Lower leg skin (tissue), 3 donors: Measurements from ENCODE around the gene CYRIA.

ENCODE experiments used
- POLR2A ChIP-seq, 2 donors: fragments of 450-650 bp; IDR thresholded peaks; one replicate each; pipeline ENCODE4 v1.6.1; 2016 to 2017; ENCODE audit warnings: antibody characterized with exemption in 2 of 2, mild to moderate bottlenecking in 1 of 2, moderate library complexity in 1 of 2
- TF ChIP-seq, protein P1 (sequence below), 3 donors: fragments of 450-650 bp; IDR thresholded peaks; one replicate each; pipeline ENCODE4 v1.5.1; 2016; ENCODE audit warnings: antibody characterized with exemption in 3 of 3, mild to moderate bottlenecking in 3 of 3, moderate library complexity in 2 of 3

DNA sequence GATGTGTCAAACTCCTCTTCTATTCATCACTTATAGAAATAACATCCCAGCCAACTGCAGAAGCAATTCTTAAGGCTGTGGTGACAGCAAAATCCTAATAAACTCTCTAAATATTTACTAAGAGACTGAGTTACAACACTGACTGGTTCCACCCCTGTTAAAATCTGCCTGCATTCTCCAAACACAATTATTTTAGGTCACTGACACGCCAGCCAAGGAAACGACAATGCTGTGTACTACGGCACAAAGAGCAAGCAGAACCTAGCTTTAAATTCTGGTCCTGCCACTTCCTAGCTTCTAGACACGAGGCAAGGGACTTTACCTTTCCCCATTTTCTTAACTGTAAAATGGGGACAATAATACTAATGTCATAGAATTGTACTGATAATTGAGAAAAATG lies 4.1 kb downstream of the CYRIA start:
- TF ChIP-seq, protein P1, sequence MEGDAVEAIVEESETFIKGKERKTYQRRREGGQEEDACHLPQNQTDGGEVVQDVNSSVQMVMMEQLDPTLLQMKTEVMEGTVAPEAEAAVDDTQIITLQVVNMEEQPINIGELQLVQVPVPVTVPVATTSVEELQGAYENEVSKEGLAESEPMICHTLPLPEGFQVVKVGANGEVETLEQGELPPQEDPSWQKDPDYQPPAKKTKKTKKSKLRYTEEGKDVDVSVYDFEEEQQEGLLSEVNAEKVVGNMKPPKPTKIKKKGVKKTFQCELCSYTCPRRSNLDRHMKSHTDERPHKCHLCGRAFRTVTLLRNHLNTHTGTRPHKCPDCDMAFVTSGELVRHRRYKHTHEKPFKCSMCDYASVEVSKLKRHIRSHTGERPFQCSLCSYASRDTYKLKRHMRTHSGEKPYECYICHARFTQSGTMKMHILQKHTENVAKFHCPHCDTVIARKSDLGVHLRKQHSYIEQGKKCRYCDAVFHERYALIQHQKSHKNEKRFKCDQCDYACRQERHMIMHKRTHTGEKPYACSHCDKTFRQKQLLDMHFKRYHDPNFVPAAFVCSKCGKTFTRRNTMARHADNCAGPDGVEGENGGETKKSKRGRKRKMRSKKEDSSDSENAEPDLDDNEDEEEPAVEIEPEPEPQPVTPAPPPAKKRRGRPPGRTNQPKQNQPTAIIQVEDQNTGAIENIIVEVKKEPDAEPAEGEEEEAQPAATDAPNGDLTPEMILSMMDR (IDR thresholded peaks at IDR 0.05) = no peak
- no peak for TF ChIP-seq POLR2A (IDR thresholded peaks at IDR 0.05)
